ENCODE measurements around the gene IAPP.
"Not testable (repeated sequence)": the region's sequence is repeated elsewhere in the genome, so short reads cannot be mapped to it uniquely, and the experiment has no call there.

IAPP gene

GRCh38 chr12:21372602-21373001 lies at the start of gene IAPP:
IAPP (plus strand) TSS chr12:21372902; CDS start chr12:21373352, 450 bp downstream.
- in situ Hi-C loops (cut with HindIII; ENCODE audit: low sequenced_read_pairs): no loop called here

GRCh38 chr12:21323736-21324135 lies 49.0 kb upstream of the IAPP start:
- in situ Hi-C loops (cut with HindIII; ENCODE audit: low sequenced_read_pairs): no loop called here

DNA sequence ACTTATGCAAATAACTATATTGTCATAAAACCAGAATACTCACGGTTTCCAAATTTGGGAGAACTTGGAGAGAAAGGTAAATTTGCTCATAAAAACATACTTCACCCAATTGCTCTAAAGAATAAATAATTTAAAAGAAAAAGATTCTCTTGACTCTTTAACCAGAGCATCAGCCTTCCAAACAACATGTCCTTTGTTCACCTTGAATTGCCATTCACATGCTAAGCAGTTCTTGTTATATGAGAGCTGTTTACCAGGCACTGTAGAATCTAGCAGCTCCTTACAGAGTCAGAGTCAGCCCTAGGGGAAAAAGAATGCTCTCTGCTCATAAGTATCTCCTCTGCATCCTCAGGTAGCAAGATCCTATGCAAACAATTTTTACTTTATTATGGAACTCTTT lies 48.2 kb upstream of the IAPP start:
- in situ Hi-C loops (cut with HindIII; ENCODE audit: low sequenced_read_pairs): no loop called here

DNA sequence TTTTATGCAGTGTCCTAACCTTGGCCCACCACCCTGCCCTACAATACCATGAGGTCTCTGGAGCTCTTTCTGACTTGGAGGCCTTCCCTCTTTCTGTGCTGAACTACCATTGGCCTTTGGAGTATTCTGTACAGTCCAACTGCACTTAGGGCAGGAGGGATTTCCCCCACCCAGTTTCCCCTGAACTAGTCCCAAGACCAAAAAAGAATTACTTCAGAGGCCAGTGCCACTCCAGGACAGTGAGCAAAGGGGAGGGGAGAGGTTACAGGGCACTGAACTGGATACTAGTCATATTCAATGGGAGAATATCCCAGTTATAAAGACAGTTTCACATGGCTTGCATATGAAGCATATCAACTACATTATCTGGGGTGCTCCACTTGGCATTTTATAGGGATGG lies 44.1 kb upstream of the IAPP start:
- in situ Hi-C loops (cut with HindIII; ENCODE audit: low sequenced_read_pairs): no loop called here

GRCh38 chr12:21330682-21331253 lies 41.9 kb upstream of the IAPP start:
- in situ Hi-C loops (cut with HindIII; ENCODE audit: low sequenced_read_pairs): no loop called here

DNA sequence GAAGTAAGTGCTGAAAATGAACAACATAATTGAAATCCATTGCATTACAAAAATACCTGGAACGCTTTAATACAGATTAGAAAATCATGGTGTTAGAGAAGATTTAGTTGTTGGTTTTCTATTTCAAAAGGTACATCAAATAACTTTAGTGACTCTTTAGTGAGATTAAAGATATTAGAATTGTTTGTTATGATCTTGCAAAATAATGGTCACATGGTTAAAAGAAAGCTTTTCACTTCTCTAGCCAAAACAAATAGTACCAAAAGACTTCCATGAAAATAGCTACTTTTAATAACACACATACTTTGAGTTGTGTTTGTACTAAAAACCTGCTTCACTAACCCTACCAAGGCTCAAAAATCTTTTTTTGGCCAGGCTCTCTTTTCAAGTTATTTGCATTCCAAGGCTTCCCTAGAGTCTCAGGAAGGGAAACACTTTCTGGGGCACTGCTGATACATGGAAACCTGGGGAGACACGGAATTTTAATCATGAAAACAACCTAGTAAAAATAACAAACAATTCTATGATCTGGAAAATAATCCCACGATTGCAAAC lies 37.9 kb upstream of the IAPP start, which contains the start of gene SLCO1A2:
Gene SLCO1A2, minus strand, starts transcription at position 147 of the 555 bp plus-strand sequence. CDS start 270 bp downstream, outside the sequence.
- in situ Hi-C loops (cut with HindIII; ENCODE audit: low sequenced_read_pairs): no loop called here

- in situ Hi-C loops (cut with HindIII; ENCODE audit: low sequenced_read_pairs): no loop called here
Observed at GRCh38 chr12:21336656-21337055, 36.0 kb upstream of the IAPP start.

DNA sequence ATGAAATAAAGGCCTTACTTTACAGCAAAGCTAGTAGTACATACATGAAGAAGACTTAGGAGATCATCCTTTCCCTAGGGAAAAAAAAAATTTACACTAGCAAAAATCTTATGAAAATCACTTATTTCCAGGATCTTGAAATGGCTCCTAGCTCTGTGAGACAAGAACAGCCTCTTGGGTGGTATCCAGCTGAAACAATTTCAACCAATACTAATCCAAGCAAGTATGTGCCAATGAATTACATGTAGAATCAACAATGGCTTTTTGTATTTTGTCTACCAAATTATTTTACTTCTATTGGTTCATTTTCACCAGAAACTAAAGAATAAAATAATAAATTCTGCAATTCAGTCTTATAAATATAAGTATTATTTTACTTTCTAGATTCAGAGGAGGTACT lies 35.2 kb upstream of the IAPP start:
- in situ Hi-C loops (cut with HindIII; ENCODE audit: low sequenced_read_pairs): no loop called here

DNA sequence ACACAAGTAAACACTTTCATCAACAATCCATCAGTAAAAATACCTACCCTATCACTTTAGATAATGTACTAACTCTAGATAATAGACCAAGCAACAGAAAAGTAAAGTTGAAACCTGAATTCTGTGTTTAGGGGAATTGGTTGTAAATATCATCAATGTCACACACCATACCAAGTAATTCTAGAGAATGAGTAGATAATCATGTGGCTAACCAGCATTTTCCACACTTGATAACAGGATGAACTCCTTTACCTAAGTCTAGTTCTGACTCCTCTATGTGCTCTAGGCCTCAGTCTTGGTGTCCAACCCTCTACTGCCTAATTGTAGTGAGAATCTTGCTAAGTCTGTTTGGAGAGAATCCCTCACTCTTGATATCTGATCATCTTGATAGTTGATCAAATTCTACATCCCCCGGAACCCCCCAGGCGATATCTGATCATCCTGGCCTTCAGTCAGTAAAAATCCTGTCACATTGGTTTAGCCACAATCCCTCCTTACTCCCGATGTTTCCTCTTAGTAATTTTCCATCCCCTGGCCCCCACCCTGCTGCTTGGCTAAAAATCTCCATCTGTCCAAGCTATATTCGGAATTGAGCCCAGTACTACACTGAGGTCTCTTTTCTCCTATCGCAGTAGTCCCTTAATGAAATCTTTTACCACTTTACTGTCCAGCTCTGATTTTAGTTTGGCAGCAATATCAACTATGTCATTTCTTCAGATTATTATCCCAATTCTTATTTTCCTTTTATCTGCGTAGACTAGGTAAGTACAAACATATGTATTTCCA lies 34.5 kb upstream of the IAPP start:
- in situ Hi-C loops (cut with HindIII; ENCODE audit: low sequenced_read_pairs): no loop called here

- in situ Hi-C loops (cut with HindIII; ENCODE audit: low sequenced_read_pairs): no loop called here
Observed at GRCh38 chr12:21339921-21340320, 32.8 kb upstream of the IAPP start.

- in situ Hi-C loops (cut with HindIII; ENCODE audit: low sequenced_read_pairs): no loop called here
Observed at GRCh38 chr12:21340403-21340802, 32.3 kb upstream of the IAPP start.

- in situ Hi-C loops (cut with HindIII; ENCODE audit: low sequenced_read_pairs): no loop called here
Observed at GRCh38 chr12:21341769-21342168, 30.9 kb upstream of the IAPP start.

DNA sequence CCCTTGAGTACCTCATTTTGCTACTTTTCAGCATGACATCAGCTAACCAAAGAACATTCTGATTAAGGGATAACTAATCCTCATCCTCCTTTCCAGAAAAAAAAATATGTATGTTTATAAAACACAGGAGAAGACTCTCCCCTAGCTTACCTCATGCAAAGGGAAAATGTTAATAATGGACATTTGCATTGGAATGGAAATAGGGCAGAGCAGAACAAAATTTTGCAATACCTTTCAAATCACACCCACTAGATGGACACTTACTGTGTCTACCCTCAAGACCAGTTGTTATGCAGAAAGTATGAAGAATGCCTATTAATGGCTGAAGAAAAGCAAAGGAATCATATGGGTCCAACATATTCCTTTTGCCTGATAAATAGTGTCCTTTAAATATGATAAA lies 29.1 kb upstream of the IAPP start:
- in situ Hi-C loops (cut with HindIII; ENCODE audit: low sequenced_read_pairs): no loop called here

GRCh38 chr12:21346542-21347205 lies 26.0 kb upstream of the IAPP start:
- in situ Hi-C loops (cut with HindIII; ENCODE audit: low sequenced_read_pairs): no loop called here

- in situ Hi-C loops (cut with HindIII; ENCODE audit: low sequenced_read_pairs): no loop called here
Observed at GRCh38 chr12:21350975-21351374, 21.7 kb upstream of the IAPP start.

DNA sequence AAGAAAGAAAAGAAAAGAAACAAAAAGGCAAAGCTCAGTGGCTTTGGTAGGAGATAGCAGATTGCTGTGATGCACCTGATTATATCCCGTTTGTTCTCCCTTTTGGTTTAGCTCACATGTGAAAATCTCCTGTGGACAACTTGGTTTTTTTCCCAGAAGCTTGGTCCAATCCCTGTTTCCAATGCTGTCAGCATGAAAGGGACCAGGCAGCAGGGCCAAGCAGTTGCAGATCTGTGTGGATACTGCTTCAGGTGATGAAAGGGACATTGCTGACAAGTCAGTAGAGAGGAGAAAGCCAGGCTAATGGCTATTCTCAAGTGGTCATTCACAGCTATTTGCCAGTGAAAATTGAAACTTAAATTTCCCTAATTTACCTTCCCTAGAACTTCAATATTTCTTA lies 19.2 kb upstream of the IAPP start:
- in situ Hi-C loops (cut with HindIII; ENCODE audit: low sequenced_read_pairs): no loop called here

DNA sequence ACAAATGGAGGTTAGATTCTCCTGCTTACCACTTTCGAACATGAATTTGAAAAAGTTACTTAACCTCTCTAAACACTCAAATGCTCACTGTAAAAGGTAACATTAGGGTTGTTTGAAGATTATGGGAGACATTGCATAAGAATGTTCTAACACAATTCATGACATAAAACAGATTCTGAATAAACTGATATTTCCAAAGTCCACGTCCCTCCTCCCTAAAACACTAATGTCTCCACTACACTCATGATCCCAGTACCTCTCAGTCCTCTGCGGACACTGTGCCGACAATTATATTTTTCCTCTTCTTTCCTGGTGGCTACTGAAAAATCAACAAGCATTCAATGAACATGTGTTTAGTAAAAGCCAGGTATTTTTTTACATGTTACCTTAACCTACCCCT lies 18.8 kb upstream of the IAPP start:
- in situ Hi-C loops (cut with HindIII; ENCODE audit: low sequenced_read_pairs): no loop called here

DNA sequence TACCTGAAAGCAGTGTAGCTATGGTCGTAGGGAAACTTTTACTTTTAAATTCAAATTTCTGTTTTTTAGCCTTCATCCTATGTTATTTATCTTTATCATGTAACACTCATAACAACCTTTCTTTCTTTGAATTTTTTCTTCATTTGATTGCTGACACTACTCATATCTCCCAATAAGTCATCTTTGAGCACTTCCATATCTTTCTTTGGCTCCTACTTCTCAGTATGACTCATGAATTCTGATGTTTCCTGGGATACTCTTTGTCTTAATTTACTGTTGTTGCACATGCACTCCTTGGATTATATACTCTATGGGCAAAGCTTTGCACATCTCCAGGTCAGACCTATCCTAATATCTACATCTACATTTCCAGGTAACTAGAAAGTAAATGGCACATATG lies 18.1 kb upstream of the IAPP start:
- in situ Hi-C loops (cut with HindIII; ENCODE audit: low sequenced_read_pairs): no loop called here

DNA sequence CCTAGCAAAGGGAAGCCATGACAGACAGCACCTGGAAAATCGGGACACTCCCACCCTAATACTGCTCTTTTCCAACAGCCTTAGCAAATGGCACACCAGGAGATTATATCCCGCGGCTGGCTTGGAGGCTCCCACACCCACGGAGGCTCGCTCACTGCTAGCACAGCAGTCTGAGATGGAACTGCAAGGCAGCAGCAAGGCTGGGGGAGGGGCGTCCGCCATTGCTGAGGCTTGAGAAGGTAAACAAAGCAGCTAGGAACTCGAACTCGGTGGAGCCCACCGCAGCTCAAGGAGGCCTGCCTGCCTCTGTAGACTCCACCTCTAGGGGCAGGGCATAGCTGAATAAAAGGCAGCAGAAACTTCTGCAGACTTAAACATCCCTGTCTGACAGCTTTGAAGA lies 12.1 kb upstream of the IAPP start:
- in situ Hi-C loops (cut with HindIII; ENCODE audit: low sequenced_read_pairs): not testable (repeated sequence)

DNA sequence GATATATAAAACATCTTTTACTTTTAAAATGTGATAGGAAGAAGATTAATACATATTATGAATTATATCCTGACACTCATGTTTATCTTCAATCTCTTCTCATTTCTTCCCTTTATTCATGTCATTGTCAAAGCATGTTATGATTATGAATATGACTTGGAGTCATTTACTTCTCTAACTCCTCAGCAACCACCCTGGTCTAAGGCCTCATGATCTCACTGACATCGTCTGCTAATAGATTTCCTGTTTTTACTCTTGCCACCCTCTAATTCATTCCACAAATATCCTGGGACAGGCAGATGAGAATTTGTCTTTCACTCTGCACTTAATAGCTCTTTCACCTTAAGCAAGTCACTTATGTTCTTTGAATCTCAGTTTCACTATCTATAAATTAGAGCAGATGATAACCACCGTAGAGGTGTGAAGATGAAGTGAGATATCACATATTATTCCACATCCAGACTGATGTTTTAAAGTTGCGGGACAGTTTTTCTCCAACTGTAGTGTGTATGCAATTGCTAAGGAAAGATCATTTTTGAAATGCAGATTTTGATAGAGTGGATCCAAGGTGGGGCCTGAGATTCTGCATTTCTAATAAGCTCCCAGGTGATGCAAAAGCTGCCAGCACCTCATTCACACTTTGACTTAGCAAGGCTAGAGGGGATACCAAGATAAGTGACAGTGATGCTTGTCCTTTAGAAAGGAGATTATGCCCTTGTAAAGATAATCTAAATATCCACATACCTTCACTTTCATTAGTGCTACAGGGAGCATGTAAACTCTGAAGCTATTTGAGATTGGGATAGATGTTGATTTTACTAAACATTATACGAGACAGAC lies 3.3 kb upstream of the IAPP start:
- in situ Hi-C loops (cut with HindIII; ENCODE audit: low sequenced_read_pairs): no loop called here

Measured in endothelial cell of hepatic sinusoid (primary cell).